ENCODE data around the gene CCN2. TPM values are rescaled to one million over a fixed set of nuclear protein-coding genes. Genes with fewer than 3 reads are reported as not detected.

CCN2 gene
- total RNA-seq, 1 donor from 2014 or later: 33.5 TPM

GRCh38 chr6:131929264-131929663, 21.9 kb downstream of the CCN2 start:
- no peak for TF ChIP-seq CTCF (IDR thresholded peaks at IDR 0.05; ENCODE audit: unreplicated experiment)
- Mint-ChIP-seq H3K27ac (no peak overlapping the region), H3K27me3 (no peaks in the 10 kb centered on the region), H3K9me3 (ENCODE audit: low read depth) (no peaks in the 10 kb centered on the region), H3K36me3 (ENCODE audit: insufficient read depth) (no peaks in the 10 kb centered on the region), H3K4me3 (ENCODE audit: low read depth) (no peak overlapping the region), H3K4me1 (ENCODE audit: low read depth) (no peaks in the 10 kb centered on the region)
- no peak for DNase-seq (ENCODE audit: low spot score, unreplicated experiment)

- Mint-ChIP-seq H3K4me3 (ENCODE audit: low read depth) (no peak overlapping the region), H3K4me1 (ENCODE audit: low read depth) (no peaks in the 10 kb centered on the region), H3K9me3 (ENCODE audit: low read depth) (no peaks in the 10 kb centered on the region), H3K27ac (no peak overlapping the region), H3K36me3 (ENCODE audit: insufficient read depth) (no peaks in the 10 kb centered on the region), H3K27me3 (no peaks in the 10 kb centered on the region)
- DNase-seq (ENCODE audit: low spot score, unreplicated experiment): no peak
- peak; percentile 49 for TF ChIP-seq CTCF (IDR thresholded peaks at IDR 0.05; ENCODE audit: unreplicated experiment)
Measured at GRCh38 chr6:131924881-131925474, 26.2 kb downstream of the CCN2 start.

DNA sequence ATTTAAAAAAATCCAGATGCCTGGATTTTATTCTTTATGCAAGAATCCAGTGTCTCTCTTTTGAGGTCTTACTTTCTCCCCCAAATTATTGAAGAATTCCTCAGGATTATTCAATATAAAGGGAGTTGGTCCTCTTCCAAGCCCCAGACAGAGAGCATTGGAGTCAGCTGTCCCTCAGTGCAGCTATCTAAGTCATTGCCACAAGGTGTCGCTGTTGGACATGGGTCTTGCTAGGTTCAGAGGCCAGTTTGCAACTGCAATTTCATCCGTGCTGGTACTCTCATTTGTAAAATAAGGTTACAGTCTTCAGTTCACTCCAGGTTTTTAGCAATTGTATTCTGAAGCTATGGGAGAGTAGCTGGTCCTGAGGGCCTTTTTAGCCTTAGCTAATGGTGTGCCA, 27.8 kb downstream of the CCN2 start:
- no peaks in the 10 kb centered on the region for H3K27me3 Mint-ChIP-seq
- H3K36me3 Mint-ChIP-seq (ENCODE audit: insufficient read depth): no peaks in the 10 kb centered on the region
- H3K4me3 Mint-ChIP-seq (ENCODE audit: low read depth): no peak overlapping the region
- DNase-seq (ENCODE audit: low spot score, unreplicated experiment): peak; percentile 54
- peaks cover 4% of the 10 kb centered on the region for H3K9me3 Mint-ChIP-seq (ENCODE audit: low read depth)
- no peaks in the 10 kb centered on the region for H3K4me1 Mint-ChIP-seq (ENCODE audit: low read depth)
- peak; percentile 89 for TF ChIP-seq CTCF (IDR thresholded peaks at IDR 0.05; ENCODE audit: unreplicated experiment)
- no peak overlapping the region for H3K27ac Mint-ChIP-seq

DNA sequence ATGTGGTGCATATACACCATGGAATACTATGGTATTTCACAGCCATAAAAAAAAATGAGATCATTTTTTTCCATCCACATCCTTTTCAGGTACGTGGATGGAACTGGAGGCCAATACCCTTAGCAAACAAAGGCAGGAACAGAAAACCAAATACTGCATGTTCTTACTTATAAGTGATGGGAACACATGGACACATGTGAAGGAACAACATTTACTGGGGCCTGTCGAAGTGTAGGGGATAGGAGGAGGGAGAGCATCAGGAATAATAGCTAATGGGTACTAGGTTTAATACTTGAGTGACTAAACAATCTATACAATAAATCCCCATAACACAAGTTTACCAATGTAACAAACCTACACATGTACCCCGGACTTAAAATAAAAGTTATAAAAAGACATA, 30.5 kb downstream of the CCN2 start:
- DNase-seq (ENCODE audit: low spot score, unreplicated experiment): no peak
- Mint-ChIP-seq H3K36me3 (ENCODE audit: insufficient read depth) (no peaks in the 10 kb centered on the region), H3K4me1 (ENCODE audit: low read depth) (no peaks in the 10 kb centered on the region), H3K9me3 (ENCODE audit: low read depth) (peaks cover 4% of the 10 kb centered on the region), H3K27ac (no peak overlapping the region), H3K4me3 (ENCODE audit: low read depth) (no peak overlapping the region), H3K27me3 (peaks cover 3% of the 10 kb centered on the region)
- no peak for TF ChIP-seq CTCF (IDR thresholded peaks at IDR 0.05; ENCODE audit: unreplicated experiment)

- H3K4me3 Mint-ChIP-seq (ENCODE audit: low read depth): no peak overlapping the region
- DNase-seq (ENCODE audit: low spot score, unreplicated experiment): no peak
- no peaks in the 10 kb centered on the region for H3K36me3 Mint-ChIP-seq (ENCODE audit: insufficient read depth)
- no peak overlapping the region for H3K27ac Mint-ChIP-seq
- no peak for TF ChIP-seq CTCF (IDR thresholded peaks at IDR 0.05; ENCODE audit: unreplicated experiment)
- no peaks in the 10 kb centered on the region for H3K4me1 Mint-ChIP-seq (ENCODE audit: low read depth)
- peaks cover 4% of the 10 kb centered on the region for H3K9me3 Mint-ChIP-seq (ENCODE audit: low read depth)
- H3K27me3 Mint-ChIP-seq: peaks cover 3% of the 10 kb centered on the region
Measured at GRCh38 chr6:131918650-131919355, 32.4 kb downstream of the CCN2 start.
